Ovary (tissue), 3 donors: ENCODE results near the gene HAP1.

ENCODE experiments used
- CTCF ChIP-seq, 3 donors: fragments of 450-650 bp in 2 of 3; fragments of 200-600 bp in 1 of 3; IDR thresholded peaks; one replicate each; pipeline versions ENCODE4 v1.5.1 to v1.8.0; 2016 to 2022; ENCODE audit warnings: antibody characterized with exemption in 3 of 3, mild to moderate bottlenecking in 1 of 3
- POLR2A ChIP-seq: fragments of 450-650 bp; IDR thresholded peaks from one replicate; pipeline ENCODE4 v1.6.1; 2017; ENCODE audit warnings: antibody characterized with exemption, mild to moderate bottlenecking, moderate library complexity
- donor health status: DM: no; HTN: no; CAD: no.

GRCh38 chr17:41741709-41742108 is 7.3 kb upstream of the HAP1 start:
- TF ChIP-seq POLR2A (no peak), CTCF (IDR thresholded peaks at IDR 0.05) (no peak)
